Dermis microvascular lymphatic vessel endothelial cell (primary cell): ENCODE measurements around the gene DNAJC4. TPM values are rescaled to one million over a fixed set of nuclear protein-coding genes. Genes with fewer than 3 reads are reported as not detected.
A peak's percentile ranks its signal among the peaks of the same experiment; 100 is the strongest.

Experiments
- DNase-seq, 2 donors: peaks; one replicate each; pipeline versions ENCODE4 v3.0.0 to v3.0.0-alpha.2; 2010; ENCODE audit warnings: low read depth in 2 of 2
- total RNA-seq: library from RNA; depleted of rRNA; stranded (reverse); fragments of >200 nt; gene quantifications from 2 replicates; pipeline ENCODE4 v1.2.1, GENCODE V29; 2014

Gene DNAJC4
- total RNA-seq, 1 donor from 2014 or later = 7.8 TPM

DNA sequence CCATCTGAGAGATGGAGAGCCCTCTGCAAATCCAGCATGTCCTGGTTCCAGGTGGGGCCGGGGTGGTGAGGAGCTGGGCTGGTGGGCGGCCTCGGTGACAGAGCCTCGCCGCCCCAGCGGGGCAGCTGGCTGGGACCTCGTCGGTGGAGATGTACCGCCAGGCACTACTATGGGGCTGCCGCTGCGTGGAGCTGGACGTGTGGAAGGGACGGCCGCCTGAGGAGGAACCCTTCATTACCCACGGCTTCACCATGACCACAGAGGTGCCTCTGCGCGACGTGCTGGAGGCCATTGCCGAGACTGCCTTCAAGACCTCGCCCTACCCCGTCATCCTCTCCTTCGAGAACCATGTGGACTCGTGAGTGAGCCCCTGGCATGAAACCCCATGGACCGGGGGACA is 28.0 kb downstream of the DNAJC4 start:
- DNase-seq = no peak

GRCh38 chr11:64258946-64259532 is 28.7 kb downstream of the DNAJC4 start:
- DNase-seq = no peak

DNA sequence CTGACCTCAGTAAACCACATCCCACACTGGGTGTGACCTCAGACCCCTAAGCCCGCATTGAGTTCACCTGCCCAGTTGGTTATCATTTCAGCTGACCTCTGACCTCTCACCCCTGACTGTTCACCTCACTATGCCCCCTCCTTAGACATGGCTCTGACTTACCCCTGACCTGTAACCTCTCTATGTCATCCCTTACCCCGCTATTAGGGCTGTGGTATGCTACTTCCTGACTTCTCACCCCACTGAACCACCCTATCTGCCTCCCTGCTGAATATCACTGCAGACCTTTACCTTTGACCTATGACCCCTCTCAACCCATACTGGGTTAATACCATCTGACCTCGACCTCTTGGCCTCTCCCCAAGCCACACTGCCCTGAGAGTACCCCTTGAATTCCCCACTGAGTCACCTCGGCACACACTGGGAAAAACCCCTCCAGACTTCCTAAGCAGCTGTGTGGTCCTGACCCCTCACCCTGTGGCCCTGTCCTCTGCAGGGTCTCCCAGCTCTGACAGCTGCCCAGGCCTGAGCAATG is 29.3 kb downstream of the DNAJC4 start:
- no peak for DNase-seq

DNA sequence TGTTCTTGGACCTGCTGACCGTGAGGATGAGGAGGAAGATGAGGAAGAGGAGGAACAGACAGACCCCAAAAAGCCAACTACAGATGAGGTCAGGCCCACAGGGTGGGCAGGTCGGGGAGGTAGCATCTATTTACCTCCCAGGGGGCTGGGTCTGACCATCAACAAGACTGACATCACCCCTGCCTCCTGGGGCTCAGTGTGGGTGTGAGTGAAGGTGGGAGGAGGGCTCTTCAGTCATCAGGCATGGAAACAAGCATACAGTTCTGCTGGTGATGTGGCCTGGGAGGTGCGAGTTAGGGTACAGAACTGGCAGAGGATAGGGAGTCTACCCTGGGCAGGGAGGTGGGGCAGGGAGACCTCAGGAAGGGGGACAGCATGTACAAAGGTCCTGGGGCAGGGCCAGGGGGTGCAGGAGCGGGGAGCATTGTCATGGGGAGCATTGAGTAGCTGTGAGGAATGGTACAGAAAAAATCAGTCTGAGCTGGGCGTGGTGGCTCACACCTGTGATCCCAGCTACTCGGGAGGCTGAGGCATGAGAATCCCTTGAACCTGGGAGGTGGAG is 29.9 kb downstream of the DNAJC4 start:
- DNase-seq = no peak

DNA sequence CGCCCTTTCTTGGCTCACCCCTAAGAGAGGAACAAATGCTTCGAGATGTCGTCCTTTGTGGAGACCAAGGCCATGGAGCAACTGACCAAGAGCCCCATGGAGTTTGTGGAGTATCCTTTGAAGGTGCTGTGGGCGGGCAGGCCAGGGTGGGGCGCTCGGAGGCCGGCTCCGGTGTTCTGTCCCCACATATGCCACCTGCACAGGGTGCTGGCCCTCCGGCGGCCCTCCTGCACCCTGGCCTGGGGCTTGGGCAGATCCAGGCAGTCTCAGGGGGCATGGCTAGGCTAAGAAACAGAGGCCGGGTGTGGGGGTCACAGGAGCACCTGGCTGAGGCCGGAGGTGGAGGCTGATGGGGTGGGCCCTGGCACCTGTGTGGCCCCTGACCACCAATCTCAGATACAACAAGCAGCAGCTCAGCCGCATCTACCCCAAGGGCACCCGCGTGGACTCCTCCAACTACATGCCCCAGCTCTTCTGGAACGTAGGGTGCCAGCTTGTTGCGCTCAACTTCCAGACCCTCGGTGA is 31.3 kb downstream of the DNAJC4 start:
- DNase-seq = no peak

DNA sequence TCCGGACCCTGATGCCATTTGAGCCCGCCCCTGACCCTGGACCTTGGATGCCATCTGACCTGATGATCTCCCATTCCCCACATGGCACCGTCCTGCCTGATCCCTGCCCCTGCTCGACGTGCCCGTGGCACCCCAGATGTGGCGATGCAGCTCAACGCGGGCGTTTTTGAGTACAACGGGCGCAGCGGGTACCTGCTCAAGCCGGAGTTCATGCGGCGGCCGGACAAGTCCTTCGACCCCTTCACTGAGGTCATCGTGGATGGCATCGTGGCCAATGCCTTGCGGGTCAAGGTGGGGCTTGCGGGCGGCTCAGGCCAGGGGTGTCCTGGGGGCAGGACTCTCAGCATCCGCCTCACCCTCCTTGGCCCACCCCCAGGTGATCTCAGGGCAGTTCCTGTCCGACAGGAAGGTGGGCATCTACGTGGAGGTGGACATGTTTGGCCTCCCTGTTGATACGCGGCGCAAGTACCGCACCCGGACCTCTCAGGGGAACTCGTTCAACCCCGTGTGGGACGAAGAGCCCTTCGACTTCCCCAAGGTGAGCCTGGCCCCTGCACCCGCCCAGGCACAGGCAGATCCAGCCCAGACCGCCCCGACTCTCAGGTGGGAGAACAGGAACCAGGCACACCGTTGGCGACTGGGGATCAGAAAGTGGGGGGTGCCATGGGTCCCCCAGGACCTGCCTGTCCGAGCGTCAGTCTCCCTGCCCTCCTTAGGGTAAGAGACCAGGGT is 32.1 kb downstream of the DNAJC4 start:
- DNase-seq = no peak

GRCh38 chr11:64263021-64263946 is 32.9 kb downstream of the DNAJC4 start:
- DNase-seq = peak in 1 of 2 donors; percentile 88

DNA sequence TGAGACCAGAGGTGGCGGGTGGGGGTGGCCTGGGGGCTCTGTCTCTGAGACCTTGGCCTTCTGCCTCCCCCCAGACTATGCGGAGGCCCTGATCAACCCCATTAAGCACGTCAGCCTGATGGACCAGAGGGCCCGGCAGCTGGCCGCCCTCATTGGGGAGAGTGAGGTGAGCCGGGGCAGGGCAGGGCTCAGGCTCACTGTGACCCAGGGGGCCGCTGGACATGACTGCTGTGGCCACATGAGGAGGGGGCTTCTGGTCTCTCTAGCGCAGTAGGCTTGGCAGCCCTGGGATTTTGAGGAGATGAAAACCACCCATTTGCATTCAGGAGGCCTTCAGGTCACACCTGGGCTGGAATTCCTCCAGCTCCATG is 33.6 kb downstream of the DNAJC4 start:
- DNase-seq = no peak

DNA sequence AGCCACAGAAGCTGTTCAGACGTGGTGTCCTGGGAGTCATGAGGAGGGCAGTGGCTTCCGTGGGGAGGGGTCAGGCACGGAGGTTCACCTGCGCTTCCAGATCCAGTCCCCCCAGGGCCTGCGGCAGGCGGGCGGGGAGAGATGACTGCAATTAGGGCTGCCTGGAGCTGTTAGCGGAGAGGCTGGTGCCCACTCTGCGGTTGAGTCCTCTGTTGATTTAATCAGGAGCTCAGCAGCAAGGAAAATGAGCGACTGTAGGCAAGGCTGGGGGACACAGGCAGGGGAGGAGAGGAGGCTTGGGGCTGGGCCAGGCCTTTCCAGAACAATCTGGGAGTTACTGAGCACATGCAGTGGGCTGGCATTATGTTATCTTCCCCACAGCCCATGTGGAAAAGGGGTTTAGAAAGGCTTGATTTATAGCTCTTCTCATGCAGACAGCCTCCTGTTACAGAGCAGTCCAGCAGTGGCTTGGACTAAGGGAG is 34.1 kb downstream of the DNAJC4 start:
- no peak for DNase-seq

GRCh38 chr11:64265176-64266160 is 35.1 kb downstream of the DNAJC4 start:
- no peak for DNase-seq

DNA sequence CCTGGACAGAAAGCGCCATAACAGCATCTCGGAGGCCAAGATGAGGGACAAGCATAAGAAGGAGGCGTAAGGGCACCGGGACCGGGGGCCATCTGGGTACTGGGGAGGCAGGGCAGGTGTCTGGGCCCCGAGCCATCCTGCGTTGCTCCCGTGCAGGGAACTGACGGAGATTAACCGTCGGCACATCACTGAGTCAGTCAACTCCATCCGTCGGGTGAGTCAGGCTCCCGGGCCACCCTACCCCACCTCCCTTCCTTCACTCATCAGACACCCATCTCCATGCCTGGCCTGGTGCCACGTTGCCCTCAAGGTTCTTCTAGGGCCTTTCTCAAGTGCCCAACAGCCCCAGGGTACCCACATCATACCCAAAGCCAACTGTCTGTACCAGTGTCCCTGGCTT is 36.0 kb downstream of the DNAJC4 start:
- peak in 1 of 2 donors; percentile 34 for DNase-seq

- DNase-seq = no peak
These were observed 37.0 kb downstream of the DNAJC4 start for GRCh38 chr11:64267207-64267945.

DNA sequence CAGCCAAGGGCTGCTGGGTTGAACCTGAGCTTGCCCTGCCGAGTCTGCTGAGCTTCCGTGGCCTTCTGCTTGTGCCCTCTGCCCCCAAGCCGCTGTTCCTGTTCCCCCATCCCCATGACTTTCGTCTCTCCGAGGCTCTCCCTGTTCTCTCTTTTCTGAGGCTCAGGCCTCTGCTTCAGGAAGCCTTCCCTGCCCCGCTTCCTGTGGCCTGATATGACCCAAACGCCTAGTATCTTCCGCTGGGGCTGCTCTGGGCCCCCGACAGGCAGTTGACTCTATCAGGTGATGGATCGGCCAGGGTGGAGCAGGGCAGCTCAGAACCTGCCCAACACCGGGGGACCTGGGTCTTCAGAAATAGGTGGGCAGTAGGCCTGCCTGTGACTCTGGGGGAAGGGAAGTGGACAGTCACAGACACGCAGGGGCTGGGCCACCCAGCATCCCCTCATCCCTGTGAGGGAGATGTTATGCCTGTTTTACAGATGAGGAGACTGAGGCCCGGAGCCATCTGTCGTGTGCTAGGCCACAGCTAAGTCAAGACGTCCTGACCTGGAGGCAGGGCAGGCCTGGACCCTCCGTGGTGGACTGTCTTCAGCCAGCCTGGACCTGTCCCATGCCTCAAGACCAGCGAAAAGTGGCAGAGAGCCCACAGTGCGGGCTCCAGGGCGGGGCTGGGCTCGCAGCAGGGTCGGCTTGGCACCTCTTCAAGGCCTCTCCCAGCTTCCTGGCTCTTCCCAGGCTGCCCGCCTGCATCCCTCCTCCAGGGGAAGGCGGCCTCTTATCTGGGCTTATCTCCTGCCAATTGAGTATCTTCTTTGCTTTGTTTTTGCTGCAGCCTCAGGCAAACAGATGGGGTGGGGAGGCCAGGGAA is 37.9 kb downstream of the DNAJC4 start:
- DNase-seq = peak in 1 of 2 donors; percentile 68

DNA sequence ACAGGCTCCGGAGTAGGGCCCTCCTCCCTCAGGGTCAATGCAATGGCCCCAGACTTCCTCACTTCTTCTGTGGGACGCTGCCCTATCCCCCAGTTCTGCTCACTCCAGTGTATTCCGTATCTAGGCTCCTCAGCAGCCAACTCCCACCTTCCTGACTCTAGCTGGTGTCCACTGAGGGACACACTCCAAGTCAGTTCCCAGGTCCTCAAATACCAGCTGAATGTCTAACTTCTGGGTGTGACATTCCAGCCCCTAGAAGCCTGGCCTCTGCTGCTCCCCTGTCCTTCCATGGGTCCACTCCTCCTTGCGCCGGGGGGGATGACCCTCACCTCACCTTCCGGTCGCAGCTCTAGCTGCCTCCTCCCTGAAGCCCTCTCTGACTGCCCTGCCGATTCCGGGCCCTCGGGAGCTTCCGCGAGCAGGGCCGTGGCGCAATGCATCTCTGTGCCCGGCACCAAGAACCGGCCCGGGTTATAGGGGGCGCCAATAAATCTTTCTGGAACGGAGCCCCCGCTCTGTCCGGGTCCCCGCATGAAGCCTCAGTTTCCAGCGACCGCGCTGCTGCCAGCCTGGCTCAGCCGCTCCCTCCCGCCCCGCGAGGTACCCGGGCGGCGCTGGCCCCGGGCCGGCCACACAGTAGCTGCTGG is 38.7 kb downstream of the DNAJC4 start:
- peak in 1 of 2 donors; percentile 47 for DNase-seq

- peak; percentile 100 for DNase-seq
These were observed 39.3 kb downstream of the DNAJC4 start for GRCh38 chr11:64269540-64270220.

- DNase-seq = no peak
These were observed 44.9 kb downstream of the DNAJC4 start for GRCh38 chr11:64275031-64275800.
